Activated CD4-positive, alpha-beta T cell treated with anti-CD3 and anti-CD28 coated beads for 4 hours (primary cell): ENCODE data around the gene OR2L3.
"Not testable (repeated sequence)": the region's sequence is repeated elsewhere in the genome, so short reads cannot be mapped to it uniquely, and the experiment has no call there.

ENCODE experiments used
- DNase-seq, 2 donors: peaks; one replicate each; pipeline ENCODE4 v3.0.0-alpha.2; 2020

The OR2L3 gene

GRCh38 chr1:248046536-248046935, at the start of gene OR2L3:
OR2L3 (plus strand) TSS chr1:248046836; CDS start chr1:248060682, 13,846 bp downstream.
- no peak for DNase-seq

- no peak for DNase-seq
Measured at GRCh38 chr1:247998811-247999210, 47.8 kb upstream of the OR2L3 start.

- no peak for DNase-seq
Measured at GRCh38 chr1:248000169-248000568, 46.5 kb upstream of the OR2L3 start.

GRCh38 chr1:248007778-248008177, 38.9 kb upstream of the OR2L3 start:
- DNase-seq, result no peak

GRCh38 chr1:248009681-248010080, 37.0 kb upstream of the OR2L3 start:
- DNase-seq, result no peak

- no peak for DNase-seq
Measured at GRCh38 chr1:248013229-248013710, 33.4 kb upstream of the OR2L3 start, which contains the start of gene OR2L5. OR2L5 (plus strand) TSS chr1:248013660; CDS start chr1:248021948, 8,288 bp downstream.

GRCh38 chr1:248015803-248016202, 30.8 kb upstream of the OR2L3 start:
- no peak for DNase-seq

GRCh38 chr1:248029770-248030169, 16.9 kb upstream of the OR2L3 start, which contains the start of gene OR2L2:
OR2L2 (plus strand) TSS chr1:248030070; CDS start chr1:248038268, 8,198 bp downstream.
- DNase-seq, result no peak

- no peak for DNase-seq
Measured at GRCh38 chr1:248045209-248045608, 1.4 kb upstream of the OR2L3 start.

- no peak for DNase-seq
Measured at GRCh38 chr1:248047008-248047407, 372 bp downstream of the OR2L3 start.

GRCh38 chr1:248054671-248055070, 8.0 kb downstream of the OR2L3 start:
- no peak for DNase-seq

- DNase-seq, result no peak
Measured at GRCh38 chr1:248055261-248055660, 8.6 kb downstream of the OR2L3 start.

GRCh38 chr1:248065071-248065470, 18.4 kb downstream of the OR2L3 start:
- DNase-seq, result no peak

- no peak for DNase-seq
Measured at GRCh38 chr1:248065604-248066003, 19.0 kb downstream of the OR2L3 start.

- not testable (repeated sequence) for DNase-seq
Measured at GRCh38 chr1:248083864-248084263, 37.2 kb downstream of the OR2L3 start.

GRCh38 chr1:248094884-248095283, 48.2 kb downstream of the OR2L3 start, which contains the start of gene OR2L13:
OR2L13 (plus strand) TSS chr1:248095184; CDS start chr1:248099376, 4,192 bp downstream.
- no peak for DNase-seq

- DNase-seq, result no peak
Measured at GRCh38 chr1:248098529-248098928, 51.9 kb downstream of the OR2L3 start.

- no peak for DNase-seq
Measured at GRCh38 chr1:248102847-248103246, 56.2 kb downstream of the OR2L3 start.

- DNase-seq, result no peak
Measured at GRCh38 chr1:248111157-248111556, 64.5 kb downstream of the OR2L3 start.
